Smooth muscle cell (in vitro differentiated cells): Measurements from ENCODE around the gene CALHM2. TPM values are rescaled to one million over a fixed set of nuclear protein-coding genes. Genes with fewer than 3 reads are reported as not detected.
"Not testable (repeated sequence)": the region's sequence is repeated elsewhere in the genome, so short reads cannot be mapped to it uniquely, and the experiment has no call there.

Experiments used
- DNase-seq: peaks from one replicate; lab custom pipeline; 2025; ENCODE audit not compliant: unreplicated experiment; lab: John Stamatoyannopoulos, UW
- H2AFZ ChIP-seq: fragments of 200-600 bp; sonication (generic); 2 replicates; pipeline ENCODE4 v1.6.0; 2016; ENCODE audit warnings: antibody characterized with exemption, low read depth, mild to moderate bottlenecking
- H3F3A ChIP-seq: fragments of 200-600 bp; sonication (generic); 2 replicates; pipeline ENCODE4 v1.6.0; 2017; ENCODE audit warnings: antibody characterized with exemption, low read depth
- H3K27ac ChIP-seq: fragments of 200-600 bp; sonication (generic); 2 replicates; pipeline ENCODE4 v1.5.1; 2016; ENCODE audit warnings: low read depth, mild to moderate bottlenecking
- H3K27me3 ChIP-seq: fragments of 200-600 bp; sonication (generic); 2 replicates; pipeline ENCODE4 v1.6.1; 2016; ENCODE audit warnings: low read depth, mild to moderate bottlenecking
- H3K36me3 ChIP-seq: fragments of 200-600 bp; sonication (generic); 2 replicates; pipeline ENCODE4 v1.5.1; 2016; ENCODE audit warnings: low read depth
- H3K4me1 ChIP-seq: fragments of 200-600 bp; sonication (generic); 2 replicates; pipeline ENCODE4 v1.5.1; 2016; ENCODE audit warnings: low read depth
- H3K4me2 ChIP-seq: fragments of 200-600 bp; sonication (generic); 2 replicates; pipeline ENCODE4 v1.6.0; 2016; ENCODE audit warnings: mild to moderate bottlenecking
- H3K4me3 ChIP-seq: fragments of 200-600 bp; sonication (generic); 2 replicates; pipeline ENCODE4 v1.5.1; 2016; ENCODE audit warnings: mild to moderate bottlenecking
- H3K79me2 ChIP-seq: fragments of 200-600 bp; sonication (generic); 2 replicates; pipeline ENCODE4 v1.6.0; 2016; ENCODE audit warnings: low read depth, mild to moderate bottlenecking
- H3K9ac ChIP-seq: fragments of 200-600 bp; sonication (generic); 2 replicates; pipeline ENCODE4 v1.6.0; 2016; ENCODE audit warnings: low read depth
- H3K9me3 ChIP-seq: fragments of 200-600 bp; sonication (generic); replicated peaks from 2 replicates; pipeline ENCODE4 v1.5.1; 2016; ENCODE audit warnings: low read depth
- H4K20me1 ChIP-seq: fragments of 200-600 bp; sonication (generic); 2 replicates; pipeline ENCODE4 v1.6.0; 2016; ENCODE audit warnings: low read depth
- WGBS: methylation state at CpG from one replicate; pipeline ENCODE4 v1.1.7; 2016; ENCODE audit warnings: low lambda C conversion rate; 5-methylcytosine and 5-hydroxymethylcytosine counted together
- polyA plus RNA-seq: library from polyadenylated mRNA; unstranded; fragments of >200 nt; fragmentation: Nextera tagmentation; extraction: Ambion mirVana; gene quantifications from 2 replicates; pipeline ENCODE4 v1.2.1, GENCODE V29; 2016
- total RNA-seq: library from RNA; depleted of rRNA; stranded (reverse); fragments of >200 nt; gene quantifications from 2 replicates; pipeline ENCODE4 v1.2.3, GENCODE V29; 2014
- TF ChIP-seq, protein P1 (sequence below): fragments of 200-600 bp; sonication (generic); IDR thresholded peaks from 2 replicates; pipeline ENCODE4 v1.5.1; 2017; ENCODE audit warnings: borderline replicate concordance, mild to moderate bottlenecking, antibody characterized with exemption; ENCODE audit not compliant: insufficient read depth, poor library complexity, severe bottlenecking

The CALHM2 gene
- total and polyA plus RNA-seq, 2 experiments from 2014 or later: 3.1 to 8.6 TPM

DNA sequence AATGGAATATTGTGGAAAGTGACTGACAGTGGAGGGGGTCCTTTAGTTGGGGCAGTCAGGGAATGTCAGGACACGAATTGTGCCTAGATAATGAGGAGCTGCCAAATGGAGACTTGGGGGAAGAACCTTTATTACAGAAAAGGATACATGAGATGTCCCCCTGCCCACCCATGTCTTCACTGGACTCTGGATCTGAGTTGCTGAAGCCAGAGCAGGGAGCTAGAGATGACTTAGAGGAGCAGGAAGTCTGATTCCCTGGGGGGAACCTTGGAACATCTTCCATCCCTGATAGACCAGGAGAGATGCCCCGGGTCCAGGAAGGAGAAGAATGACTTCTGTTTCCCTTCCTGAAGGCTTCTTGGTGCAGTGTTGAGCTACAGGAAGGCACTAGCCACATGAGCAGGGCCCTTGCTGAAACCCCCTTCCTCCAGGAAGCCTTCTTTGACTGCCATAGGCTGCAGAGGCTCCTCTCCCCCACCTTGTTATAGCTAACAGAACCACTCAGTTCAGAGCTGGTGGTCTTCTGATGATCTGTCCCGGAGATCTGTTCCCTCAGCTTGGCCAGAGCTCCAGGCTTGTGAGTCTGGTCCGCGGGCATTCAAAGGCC is 40.6 kb upstream of the CALHM2 start:
- Histone ChIP-seq H3K4me2 (peak overlapping the region; percentile 92), H2AFZ (no peak overlapping the region)
- no peak for DNase-seq

DNA sequence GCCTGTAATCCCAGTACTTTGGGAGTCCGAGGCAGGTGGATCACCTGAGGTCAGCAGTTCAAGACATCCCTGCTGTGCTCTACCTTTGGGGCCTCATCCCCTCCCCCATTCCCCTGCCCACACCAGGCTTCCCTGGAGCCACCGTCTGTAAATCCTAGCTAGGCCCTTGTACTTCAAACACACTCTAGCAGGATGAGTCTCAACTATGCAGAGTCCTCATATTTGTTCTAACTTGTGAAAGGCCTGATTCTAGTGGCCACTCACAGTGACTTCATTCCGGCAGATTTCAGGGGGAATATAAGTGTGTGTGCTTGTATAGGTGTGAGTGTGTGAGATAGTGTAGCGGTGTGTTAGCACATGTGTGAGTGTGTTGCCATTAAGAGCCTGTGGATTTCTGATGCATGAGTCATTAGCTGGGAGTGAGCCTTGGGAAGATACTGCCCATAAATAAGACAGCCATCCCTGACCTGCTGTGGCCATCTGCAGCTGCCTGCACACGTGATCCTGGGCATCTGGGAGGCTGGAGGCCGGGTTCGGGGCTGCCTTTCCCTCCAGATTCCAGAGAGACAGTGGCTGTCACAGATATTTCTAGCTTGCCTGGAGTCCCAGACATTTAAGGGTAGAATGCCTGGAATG is 39.7 kb upstream of the CALHM2 start:
- no peaks in the 10 kb centered on the region for H3K79me2 ChIP-seq
- no peak overlapping the region for H2AFZ ChIP-seq
- H3K27me3 ChIP-seq: peaks cover 31% of the 10 kb centered on the region
- H3K4me1 ChIP-seq: peaks cover 4% of the 10 kb centered on the region
- H3K36me3 ChIP-seq: no peaks in the 10 kb centered on the region
- H4K20me1 ChIP-seq: no peaks in the 10 kb centered on the region
- no peak overlapping the region for H3K4me3 ChIP-seq
- DNase-seq: peak; percentile 23
- WGBS: 17% methylated on average over 7 of the region's 7 CpGs
- H3K4me2 ChIP-seq: peak overlapping the region; percentile 46
- TF ChIP-seq, protein P1, sequence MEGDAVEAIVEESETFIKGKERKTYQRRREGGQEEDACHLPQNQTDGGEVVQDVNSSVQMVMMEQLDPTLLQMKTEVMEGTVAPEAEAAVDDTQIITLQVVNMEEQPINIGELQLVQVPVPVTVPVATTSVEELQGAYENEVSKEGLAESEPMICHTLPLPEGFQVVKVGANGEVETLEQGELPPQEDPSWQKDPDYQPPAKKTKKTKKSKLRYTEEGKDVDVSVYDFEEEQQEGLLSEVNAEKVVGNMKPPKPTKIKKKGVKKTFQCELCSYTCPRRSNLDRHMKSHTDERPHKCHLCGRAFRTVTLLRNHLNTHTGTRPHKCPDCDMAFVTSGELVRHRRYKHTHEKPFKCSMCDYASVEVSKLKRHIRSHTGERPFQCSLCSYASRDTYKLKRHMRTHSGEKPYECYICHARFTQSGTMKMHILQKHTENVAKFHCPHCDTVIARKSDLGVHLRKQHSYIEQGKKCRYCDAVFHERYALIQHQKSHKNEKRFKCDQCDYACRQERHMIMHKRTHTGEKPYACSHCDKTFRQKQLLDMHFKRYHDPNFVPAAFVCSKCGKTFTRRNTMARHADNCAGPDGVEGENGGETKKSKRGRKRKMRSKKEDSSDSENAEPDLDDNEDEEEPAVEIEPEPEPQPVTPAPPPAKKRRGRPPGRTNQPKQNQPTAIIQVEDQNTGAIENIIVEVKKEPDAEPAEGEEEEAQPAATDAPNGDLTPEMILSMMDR: no peak
- H3K9ac ChIP-seq: no peak overlapping the region
- peak overlapping the region; percentile 17 for H3K27ac ChIP-seq
- peaks cover 12% of the 10 kb centered on the region for H3F3A ChIP-seq
- H3K9me3 ChIP-seq: no peaks in the 10 kb centered on the region

More for the DNA sequence above, 40.6 kb upstream of the CALHM2 start:
- TF ChIP-seq, protein P1: no peak
- Histone ChIP-seq H3K4me1 (peaks cover 4% of the 10 kb centered on the region), H3F3A (peaks cover 12% of the 10 kb centered on the region), H3K27me3 (peaks cover 40% of the 10 kb centered on the region), H3K27ac (peak overlapping the region; percentile 12), H4K20me1 (no peaks in the 10 kb centered on the region), H3K9me3 (no peaks in the 10 kb centered on the region), H3K9ac (no peak overlapping the region), H3K79me2 (no peaks in the 10 kb centered on the region), H3K4me3 (no peak overlapping the region), H3K36me3 (no peaks in the 10 kb centered on the region)
- WGBS: 79% methylated on average over 5 of the region's 5 CpGs

DNA sequence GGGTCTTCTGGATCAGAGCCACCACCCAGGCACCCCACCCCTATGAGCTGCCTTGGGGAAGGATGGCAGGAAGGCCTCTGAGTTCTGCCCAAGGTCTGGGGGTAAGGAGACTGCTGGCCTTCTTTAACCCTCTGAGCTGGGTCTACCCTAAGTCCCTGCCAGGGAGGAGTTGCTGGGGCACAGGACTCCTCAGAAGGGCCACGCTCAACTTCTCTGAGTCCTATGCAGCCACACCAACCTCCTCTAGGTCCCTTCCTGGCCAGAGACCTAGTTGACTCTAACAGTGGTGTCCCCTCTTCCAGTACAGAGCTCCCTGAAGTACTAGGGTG is 38.8 kb upstream of the CALHM2 start:
- peaks cover 22% of the 10 kb centered on the region for H3K27me3 ChIP-seq
- no peaks in the 10 kb centered on the region for H3K79me2 ChIP-seq
- TF ChIP-seq, protein P1: no peak
- DNase-seq: no peak
- peaks cover 12% of the 10 kb centered on the region for H3F3A ChIP-seq
- H3K4me2 ChIP-seq: no peak overlapping the region
- no peak overlapping the region for H3K4me3 ChIP-seq
- H3K27ac ChIP-seq: no peak overlapping the region
- no peak overlapping the region for H2AFZ ChIP-seq
- H3K9ac ChIP-seq: no peak overlapping the region
- 94% methylated on average over 1 of the region's 1 CpG for WGBS
- no peaks in the 10 kb centered on the region for H4K20me1 ChIP-seq
- H3K9me3 ChIP-seq: no peaks in the 10 kb centered on the region
- H3K4me1 ChIP-seq: peaks cover 4% of the 10 kb centered on the region
- no peaks in the 10 kb centered on the region for H3K36me3 ChIP-seq

DNA sequence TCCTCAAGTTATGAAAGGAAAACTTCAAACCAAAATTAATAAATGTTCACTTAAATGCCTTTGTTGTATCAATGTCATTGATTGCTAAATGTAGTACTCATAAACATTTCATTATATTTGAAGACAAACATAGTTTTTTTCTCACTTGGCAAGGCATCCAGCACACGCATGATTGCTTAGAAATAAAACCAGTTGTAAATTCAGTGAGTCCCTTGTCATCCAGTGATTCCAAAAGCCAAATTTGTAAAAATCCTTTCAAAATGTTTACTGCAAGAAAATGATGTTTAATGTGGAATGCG is 35.2 kb upstream of the CALHM2 start:
- WGBS: 93% methylated on average over 2 of the region's 2 CpGs
- Histone ChIP-seq H3K4me2 (no peak overlapping the region), H4K20me1 (no peaks in the 10 kb centered on the region), H3K9me3 (no peaks in the 10 kb centered on the region), H3K9ac (no peak overlapping the region), H3K4me3 (no peak overlapping the region), H2AFZ (no peak overlapping the region), H3K27ac (no peak overlapping the region), H3K79me2 (no peaks in the 10 kb centered on the region), H3K36me3 (no peaks in the 10 kb centered on the region), H3K4me1 (peaks cover 3% of the 10 kb centered on the region), H3F3A (peaks cover 3% of the 10 kb centered on the region), H3K27me3 (no peaks in the 10 kb centered on the region)
- no peak for DNase-seq
- TF ChIP-seq, protein P1: no peak

DNA sequence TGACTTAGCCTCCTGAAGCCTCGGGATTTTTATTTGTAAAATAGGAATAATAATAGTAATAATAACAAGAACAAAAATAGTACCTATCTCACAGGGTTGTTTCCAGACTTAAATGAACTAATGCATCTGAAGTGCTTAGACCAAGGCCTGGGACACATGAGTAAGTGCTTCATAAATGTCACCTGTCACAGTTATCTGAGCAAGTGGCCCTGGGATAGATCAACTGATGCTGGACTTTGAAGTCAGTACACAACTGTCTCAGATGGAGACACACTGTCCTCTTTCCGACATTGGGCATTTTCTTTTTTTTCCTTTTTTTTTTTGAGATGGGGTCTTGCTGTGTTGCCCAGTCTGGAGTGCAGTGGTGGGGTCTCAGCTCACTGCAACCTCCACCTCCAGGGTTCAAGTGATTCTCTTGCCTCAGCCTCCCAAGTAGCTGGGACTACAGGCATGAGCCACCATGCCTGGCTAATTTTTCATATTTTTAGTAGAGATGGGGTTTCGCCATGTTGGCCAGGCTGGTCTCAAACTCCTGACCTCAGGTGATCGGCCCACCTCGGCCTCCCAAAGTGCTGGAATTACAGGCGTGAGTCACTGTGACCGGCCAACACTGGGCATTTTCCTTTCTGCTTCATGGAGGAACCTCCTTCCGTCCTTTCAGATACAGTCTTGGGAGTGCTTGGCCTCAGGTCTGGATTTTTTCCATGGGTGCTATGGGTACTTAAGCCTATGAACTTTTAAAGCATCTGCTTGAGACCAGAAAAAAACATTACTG is 34.7 kb upstream of the CALHM2 start:
- H3K27ac ChIP-seq, H3F3A ChIP-seq, H3K27me3 ChIP-seq, H3K79me2 ChIP-seq, H3K4me2 ChIP-seq, H3K4me1 ChIP-seq, H3K36me3 ChIP-seq, H3K4me3 ChIP-seq, H3K9ac ChIP-seq, H2AFZ ChIP-seq, H4K20me1 ChIP-seq, DNase-seq, H3K9me3 ChIP-seq: not testable (repeated sequence)
- WGBS: 90% methylated on average over 8 of the region's 8 CpGs
